SK-N-SH treated with all-trans-retinoic acid at 6 μM for 48 hours (cell line): ENCODE data around the gene EML4.
A peak's percentile ranks its signal among the peaks of the same experiment; 100 is the strongest.

Experiments
- ATAC-seq: fragments of 200-7000 bp; cut with Tn5 transposase; 3 replicates; pipeline ENCODE4 v1.9.1; 2020; ENCODE audit warnings: mild to moderate bottlenecking, moderate library complexity
- ARNTL ChIP-seq: fragments of 450-650 bp; formaldehyde crosslinking; IDR thresholded peaks from 2 replicates; pipeline ENCODE4 v1.5.0; 2020; ENCODE audit warnings: low read depth, mild to moderate bottlenecking, moderate library complexity, borderline replicate concordance
- BACH2 ChIP-seq: fragments of 250-450 bp; sonication (Bioruptor Pico); IDR thresholded peaks from 2 replicates; pipeline ENCODE4 v1.9.0; 2021; ENCODE audit warnings: mild to moderate bottlenecking, borderline replicate concordance
- CSDC2 ChIP-seq: fragments of 250-450 bp; sonication (Bioruptor Pico); IDR thresholded peaks from 2 replicates; pipeline ENCODE4 v1.5.0; 2020; ENCODE audit warnings: mild to moderate bottlenecking, moderate library complexity
- ESRRG ChIP-seq: fragments of 250-450 bp; sonication (Bioruptor Pico); IDR thresholded peaks from 2 replicates; pipeline ENCODE4 v1.6.1; 2021; ENCODE audit warnings: mild to moderate bottlenecking
- GLIS3 ChIP-seq: fragments of 250-450 bp; sonication (Bioruptor Pico); IDR thresholded peaks from 2 replicates; pipeline ENCODE4 v1.5.0; 2020; ENCODE audit warnings: mild to moderate bottlenecking, moderate library complexity
- ISL1 ChIP-seq: fragments of 250-450 bp; sonication (Bioruptor Pico); IDR thresholded peaks from 2 replicates; pipeline ENCODE4 v2.1.2; 2022; ENCODE audit warnings: mild to moderate bottlenecking, moderate library complexity
- OSR1 ChIP-seq: fragments of 250-450 bp; sonication (Bioruptor Pico); IDR thresholded peaks from 2 replicates; pipeline ENCODE4 v1.8.0; 2022; ENCODE audit warnings: moderate library complexity, mild to moderate bottlenecking, inconsistent platforms
- PPARA ChIP-seq: fragments of 250-450 bp; sonication (Bioruptor Pico); IDR thresholded peaks from 2 replicates; pipeline ENCODE4 v1.5.0; 2020; ENCODE audit warnings: mild to moderate bottlenecking, borderline replicate concordance
- RARB ChIP-seq: fragments of 250-450 bp; sonication (Bioruptor Pico); IDR thresholded peaks from 2 replicates; pipeline ENCODE4 v1.8.0; 2021; ENCODE audit warnings: mild to moderate bottlenecking, moderate library complexity
- SNAI2 ChIP-seq: fragments of 250-450 bp; sonication (Bioruptor Pico); IDR thresholded peaks from 2 replicates; pipeline ENCODE4 v1.5.0; 2020; ENCODE audit warnings: mild to moderate bottlenecking, moderate library complexity
- TCF4 ChIP-seq: fragments of 250-450 bp; sonication (Bioruptor Pico); IDR thresholded peaks from 2 replicates; pipeline ENCODE4 v1.8.0; 2021; ENCODE audit warnings: mild to moderate bottlenecking, moderate library complexity, borderline replicate concordance
- TOX ChIP-seq: fragments of 250-450 bp; sonication (Bioruptor Pico); IDR thresholded peaks from 2 replicates; pipeline ENCODE4 v1.8.0; 2021; ENCODE audit warnings: mild to moderate bottlenecking, moderate library complexity, borderline replicate concordance
- ZC3H10 ChIP-seq: fragments of 250-450 bp; sonication (Bioruptor Pico); IDR thresholded peaks from 2 replicates; pipeline ENCODE4 v1.5.1; 2021; ENCODE audit warnings: mild to moderate bottlenecking, moderate library complexity
- ZFP3 ChIP-seq: fragments of 250-450 bp; sonication (Bioruptor Pico); IDR thresholded peaks from 2 replicates; pipeline ENCODE4 v1.5.0; 2020; ENCODE audit warnings: mild to moderate bottlenecking, moderate library complexity
- ZFP30 ChIP-seq: fragments of 450-650 bp; formaldehyde crosslinking; IDR thresholded peaks from 2 replicates; pipeline ENCODE4 v1.5.0; 2022; ENCODE audit warnings: mild to moderate bottlenecking, moderate library complexity
- ZNF565 ChIP-seq: fragments of 450-650 bp; formaldehyde crosslinking; conservative IDR thresholded peaks from 2 replicates; pipeline ENCODE4 v1.5.0; 2020; ENCODE audit warnings: low read depth, mild to moderate bottlenecking, moderate library complexity
- ZNF70 ChIP-seq: fragments of 450-650 bp; formaldehyde crosslinking; IDR thresholded peaks from 2 replicates; pipeline ENCODE4 v1.5.0; 2020; ENCODE audit warnings: mild to moderate bottlenecking, moderate library complexity
- ZNF8 ChIP-seq: fragments of 450-650 bp; formaldehyde crosslinking; IDR thresholded peaks from 2 replicates; pipeline ENCODE4 v1.5.0; 2020; ENCODE audit warnings: mild to moderate bottlenecking, moderate library complexity
- TF ChIP-seq, protein P1 (sequence below): fragments of 250-450 bp; sonication (Bioruptor Pico); IDR thresholded peaks from 2 replicates; pipeline ENCODE4 v1.5.0; 2020; ENCODE audit warnings: mild to moderate bottlenecking, moderate library complexity
- TF ChIP-seq, protein P2 (sequence below): fragments of 250-450 bp; sonication (Bioruptor Pico); IDR thresholded peaks from 2 replicates; pipeline ENCODE4 v1.8.0; 2020; ENCODE audit warnings: mild to moderate bottlenecking, moderate library complexity, borderline replicate concordance
- TF ChIP-seq, protein P3 (sequence below): fragments of 250-450 bp; sonication (Bioruptor Pico); IDR thresholded peaks from 2 replicates; pipeline ENCODE4 v1.5.1; 2020; ENCODE audit warnings: low read depth, mild to moderate bottlenecking, moderate library complexity
- TF ChIP-seq, protein P4 (sequence below): fragments of 250-450 bp; sonication (Bioruptor Pico); IDR thresholded peaks from 2 replicates; pipeline ENCODE4 v1.5.1; 2021; ENCODE audit warnings: mild to moderate bottlenecking, moderate library complexity

Gene EML4

DNA sequence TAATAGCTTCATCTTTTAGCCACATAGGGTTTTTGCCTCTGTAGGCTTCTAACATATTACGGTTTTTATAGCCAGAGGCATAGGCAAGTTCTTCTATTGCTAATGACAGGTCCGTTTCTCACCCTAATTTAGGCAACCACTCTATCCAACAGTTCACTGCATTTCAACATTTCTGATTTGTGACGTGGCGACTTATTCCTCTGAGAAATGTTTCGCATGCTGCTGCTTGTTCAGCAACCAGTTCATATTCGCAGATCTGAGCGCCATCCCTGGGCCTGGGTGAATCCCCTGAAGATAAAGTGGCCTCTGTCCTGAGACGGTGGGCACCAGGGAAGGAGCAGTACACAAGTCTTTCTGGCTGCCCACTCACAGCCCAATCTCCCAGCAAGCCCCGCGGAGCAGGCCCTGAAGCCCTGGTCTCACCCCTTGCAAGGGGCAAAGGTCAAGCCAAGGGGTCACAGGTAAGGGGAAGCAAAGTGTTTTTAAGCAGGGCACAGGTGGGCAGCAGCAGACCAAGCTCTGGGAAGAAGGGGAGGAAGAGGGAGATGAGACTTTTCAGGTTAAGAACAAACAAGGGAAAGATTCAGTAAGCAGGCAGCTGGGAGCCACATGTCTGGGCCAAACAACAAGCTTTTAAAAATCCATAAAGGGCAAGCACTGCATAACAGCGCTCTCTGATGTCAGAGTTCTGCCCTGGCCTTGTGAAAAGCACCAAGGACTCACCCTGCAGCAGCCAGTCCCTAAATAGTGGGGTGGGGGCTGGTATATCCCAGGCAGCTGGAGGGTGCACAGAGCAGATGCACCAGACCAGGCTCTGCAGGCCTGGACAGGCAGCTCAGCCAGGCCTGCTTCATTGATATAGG, 202.7 kb downstream of the EML4 start:
- TF ChIP-seq ISL1 (CRISPR knock-in tag), result no peak
- peak; percentile 99 for TF ChIP-seq TCF4 (CRISPR knock-in tag)
- peak; percentile 63 for TF ChIP-seq ZNF70 (CRISPR knock-in tag)
- TF ChIP-seq ZNF565 (CRISPR knock-in tag), result no peak
- TF ChIP-seq, protein P1, sequence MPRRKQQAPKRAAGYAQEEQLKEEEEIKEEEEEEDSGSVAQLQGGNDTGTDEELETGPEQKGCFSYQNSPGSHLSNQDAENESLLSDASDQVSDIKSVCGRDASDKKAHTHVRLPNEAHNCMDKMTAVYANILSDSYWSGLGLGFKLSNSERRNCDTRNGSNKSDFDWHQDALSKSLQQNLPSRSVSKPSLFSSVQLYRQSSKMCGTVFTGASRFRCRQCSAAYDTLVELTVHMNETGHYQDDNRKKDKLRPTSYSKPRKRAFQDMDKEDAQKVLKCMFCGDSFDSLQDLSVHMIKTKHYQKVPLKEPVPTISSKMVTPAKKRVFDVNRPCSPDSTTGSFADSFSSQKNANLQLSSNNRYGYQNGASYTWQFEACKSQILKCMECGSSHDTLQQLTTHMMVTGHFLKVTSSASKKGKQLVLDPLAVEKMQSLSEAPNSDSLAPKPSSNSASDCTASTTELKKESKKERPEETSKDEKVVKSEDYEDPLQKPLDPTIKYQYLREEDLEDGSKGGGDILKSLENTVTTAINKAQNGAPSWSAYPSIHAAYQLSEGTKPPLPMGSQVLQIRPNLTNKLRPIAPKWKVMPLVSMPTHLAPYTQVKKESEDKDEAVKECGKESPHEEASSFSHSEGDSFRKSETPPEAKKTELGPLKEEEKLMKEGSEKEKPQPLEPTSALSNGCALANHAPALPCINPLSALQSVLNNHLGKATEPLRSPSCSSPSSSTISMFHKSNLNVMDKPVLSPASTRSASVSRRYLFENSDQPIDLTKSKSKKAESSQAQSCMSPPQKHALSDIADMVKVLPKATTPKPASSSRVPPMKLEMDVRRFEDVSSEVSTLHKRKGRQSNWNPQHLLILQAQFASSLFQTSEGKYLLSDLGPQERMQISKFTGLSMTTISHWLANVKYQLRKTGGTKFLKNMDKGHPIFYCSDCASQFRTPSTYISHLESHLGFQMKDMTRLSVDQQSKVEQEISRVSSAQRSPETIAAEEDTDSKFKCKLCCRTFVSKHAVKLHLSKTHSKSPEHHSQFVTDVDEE (CRISPR knock-in tag), result peak; percentile 81
- TF ChIP-seq RARB, result no peak
- no peak for TF ChIP-seq TOX (CRISPR knock-in tag)
- ATAC-seq, result peak; percentile 76

DNA sequence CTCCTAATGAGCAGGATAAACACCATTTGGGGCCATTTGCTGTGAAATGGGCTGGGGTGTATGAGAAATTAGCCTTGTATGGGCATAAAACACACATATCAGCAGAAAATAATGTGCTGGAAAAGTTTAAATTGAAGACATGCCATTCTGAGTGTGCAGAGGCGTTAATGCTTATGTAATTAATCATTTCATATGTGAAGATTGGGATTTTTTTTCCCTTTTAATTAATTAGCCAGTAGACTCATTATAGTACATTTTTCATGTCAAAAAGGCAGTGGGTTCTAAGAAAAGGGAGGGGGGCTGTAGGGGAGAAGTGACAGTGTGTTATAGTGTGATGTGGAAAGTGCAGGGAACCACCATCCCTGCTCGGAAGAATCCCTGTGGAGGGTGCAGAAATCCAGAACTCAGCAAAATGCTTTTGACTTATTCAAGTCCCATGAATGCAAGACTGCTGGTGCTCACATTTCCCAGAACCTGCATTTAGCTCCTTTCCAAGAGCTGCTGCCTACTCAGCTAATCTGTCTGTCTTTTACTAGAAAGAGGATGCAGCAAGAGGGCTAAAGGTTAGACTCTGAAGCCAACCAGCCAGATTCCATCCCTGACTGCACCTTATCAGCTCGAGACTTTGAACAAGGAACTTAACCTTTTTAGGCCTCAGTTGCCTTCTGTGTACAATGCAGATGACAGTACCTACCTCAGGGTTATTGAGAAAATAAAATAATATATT, 203.5 kb downstream of the EML4 start:
- peak; percentile 37; the same call in 1 of the 3 replicates for ATAC-seq
- TF ChIP-seq RARB (no peak), ZNF70 (CRISPR knock-in tag) (no peak), ISL1 (CRISPR knock-in tag) (no peak), ZFP3 (CRISPR knock-in tag) (peak; percentile 84; the same call in 1 of the 2 replicates), PPARA (peak; percentile 35; the same call in 1 of the 2 replicates), SNAI2 (CRISPR knock-in tag) (no peak), CSDC2 (CRISPR knock-in tag) (no peak), TOX (CRISPR knock-in tag) (no peak), BACH2 (CRISPR knock-in tag) (no peak), ZNF8 (CRISPR knock-in tag) (no peak), GLIS3 (CRISPR knock-in tag) (no peak), ZNF565 (CRISPR knock-in tag) (no peak), TCF4 (CRISPR knock-in tag) (no peak), ZC3H10 (CRISPR knock-in tag) (no peak), OSR1 (CRISPR knock-in tag) (no peak), ESRRG (CRISPR knock-in tag) (no peak)
- TF ChIP-seq, protein P2, sequence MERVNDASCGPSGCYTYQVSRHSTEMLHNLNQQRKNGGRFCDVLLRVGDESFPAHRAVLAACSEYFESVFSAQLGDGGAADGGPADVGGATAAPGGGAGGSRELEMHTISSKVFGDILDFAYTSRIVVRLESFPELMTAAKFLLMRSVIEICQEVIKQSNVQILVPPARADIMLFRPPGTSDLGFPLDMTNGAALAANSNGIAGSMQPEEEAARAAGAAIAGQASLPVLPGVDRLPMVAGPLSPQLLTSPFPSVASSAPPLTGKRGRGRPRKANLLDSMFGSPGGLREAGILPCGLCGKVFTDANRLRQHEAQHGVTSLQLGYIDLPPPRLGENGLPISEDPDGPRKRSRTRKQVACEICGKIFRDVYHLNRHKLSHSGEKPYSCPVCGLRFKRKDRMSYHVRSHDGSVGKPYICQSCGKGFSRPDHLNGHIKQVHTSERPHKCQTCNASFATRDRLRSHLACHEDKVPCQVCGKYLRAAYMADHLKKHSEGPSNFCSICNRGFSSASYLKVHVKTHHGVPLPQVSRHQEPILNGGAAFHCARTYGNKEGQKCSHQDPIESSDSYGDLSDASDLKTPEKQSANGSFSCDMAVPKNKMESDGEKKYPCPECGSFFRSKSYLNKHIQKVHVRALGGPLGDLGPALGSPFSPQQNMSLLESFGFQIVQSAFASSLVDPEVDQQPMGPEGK (CRISPR knock-in tag), result no peak
- TF ChIP-seq, protein P1 (CRISPR knock-in tag), result peak; percentile 14; the same call in 1 of the 2 replicates
- TF ChIP-seq, protein P3, sequence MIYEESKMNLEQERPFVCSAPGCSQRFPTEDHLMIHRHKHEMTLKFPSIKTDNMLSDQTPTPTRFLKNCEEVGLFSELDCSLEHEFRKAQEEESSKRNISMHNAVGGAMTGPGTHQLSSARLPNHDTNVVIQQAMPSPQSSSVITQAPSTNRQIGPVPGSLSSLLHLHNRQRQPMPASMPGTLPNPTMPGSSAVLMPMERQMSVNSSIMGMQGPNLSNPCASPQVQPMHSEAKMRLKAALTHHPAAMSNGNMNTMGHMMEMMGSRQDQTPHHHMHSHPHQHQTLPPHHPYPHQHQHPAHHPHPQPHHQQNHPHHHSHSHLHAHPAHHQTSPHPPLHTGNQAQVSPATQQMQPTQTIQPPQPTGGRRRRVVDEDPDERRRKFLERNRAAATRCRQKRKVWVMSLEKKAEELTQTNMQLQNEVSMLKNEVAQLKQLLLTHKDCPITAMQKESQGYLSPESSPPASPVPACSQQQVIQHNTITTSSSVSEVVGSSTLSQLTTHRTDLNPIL (CRISPR knock-in tag), result no peak
- TF ChIP-seq, all 23 proteins: peak for 3

DNA sequence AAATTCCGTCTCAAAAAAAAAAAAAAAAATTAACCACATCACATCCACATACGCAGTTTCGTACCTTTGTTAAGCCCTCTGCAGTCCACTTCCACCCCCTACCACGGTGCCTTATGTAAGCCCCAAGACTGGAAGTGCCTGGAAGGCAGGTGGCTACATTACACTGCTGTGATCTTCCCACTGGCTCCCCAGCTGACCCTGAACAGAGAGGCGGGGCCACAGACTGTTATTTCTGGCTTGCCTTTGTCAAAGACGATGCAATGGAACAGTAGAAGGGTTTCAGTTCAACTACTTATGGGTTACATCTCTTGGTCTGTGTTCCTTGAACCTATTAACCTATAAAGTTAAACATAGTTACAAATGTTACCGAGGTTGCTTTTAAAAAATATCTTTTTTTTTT, 207.6 kb downstream of the EML4 start:
- no peak for ATAC-seq
- TF ChIP-seq ARNTL (CRISPR knock-in tag) (no peak), PPARA (no peak), ISL1 (CRISPR knock-in tag) (no peak), OSR1 (CRISPR knock-in tag) (no peak), ZNF565 (CRISPR knock-in tag) (no peak), SNAI2 (CRISPR knock-in tag) (no peak), ZC3H10 (CRISPR knock-in tag) (no peak), ZFP3 (CRISPR knock-in tag) (no peak), ZFP30 (CRISPR knock-in tag) (no peak)
- TF ChIP-seq, protein P2 (CRISPR knock-in tag), result no peak
- TF ChIP-seq, protein P4, sequence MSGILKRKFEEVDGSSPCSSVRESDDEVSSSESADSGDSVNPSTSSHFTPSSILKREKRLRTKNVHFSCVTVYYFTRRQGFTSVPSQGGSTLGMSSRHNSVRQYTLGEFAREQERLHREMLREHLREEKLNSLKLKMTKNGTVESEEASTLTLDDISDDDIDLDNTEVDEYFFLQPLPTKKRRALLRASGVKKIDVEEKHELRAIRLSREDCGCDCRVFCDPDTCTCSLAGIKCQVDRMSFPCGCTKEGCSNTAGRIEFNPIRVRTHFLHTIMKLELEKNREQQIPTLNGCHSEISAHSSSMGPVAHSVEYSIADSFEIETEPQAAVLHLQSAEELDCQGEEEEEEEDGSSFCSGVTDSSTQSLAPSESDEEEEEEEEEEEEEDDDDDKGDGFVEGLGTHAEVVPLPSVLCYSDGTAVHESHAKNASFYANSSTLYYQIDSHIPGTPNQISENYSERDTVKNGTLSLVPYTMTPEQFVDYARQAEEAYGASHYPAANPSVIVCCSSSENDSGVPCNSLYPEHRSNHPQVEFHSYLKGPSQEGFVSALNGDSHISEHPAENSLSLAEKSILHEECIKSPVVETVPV (CRISPR knock-in tag), result no peak
